HG02840 (cell line): ENCODE results near the gene ELMO3.

Experiments used
- ATAC-seq: cut with Tn5 transposase; IDR thresholded peaks from one replicate; pipeline ENCODE4 v1.9.1; 2021; ENCODE audit warnings: mild to moderate bottlenecking, moderate library complexity, moderate number of reproducible peaks; ENCODE audit not compliant: unreplicated experiment, low FRiP score

ELMO3 gene

DNA sequence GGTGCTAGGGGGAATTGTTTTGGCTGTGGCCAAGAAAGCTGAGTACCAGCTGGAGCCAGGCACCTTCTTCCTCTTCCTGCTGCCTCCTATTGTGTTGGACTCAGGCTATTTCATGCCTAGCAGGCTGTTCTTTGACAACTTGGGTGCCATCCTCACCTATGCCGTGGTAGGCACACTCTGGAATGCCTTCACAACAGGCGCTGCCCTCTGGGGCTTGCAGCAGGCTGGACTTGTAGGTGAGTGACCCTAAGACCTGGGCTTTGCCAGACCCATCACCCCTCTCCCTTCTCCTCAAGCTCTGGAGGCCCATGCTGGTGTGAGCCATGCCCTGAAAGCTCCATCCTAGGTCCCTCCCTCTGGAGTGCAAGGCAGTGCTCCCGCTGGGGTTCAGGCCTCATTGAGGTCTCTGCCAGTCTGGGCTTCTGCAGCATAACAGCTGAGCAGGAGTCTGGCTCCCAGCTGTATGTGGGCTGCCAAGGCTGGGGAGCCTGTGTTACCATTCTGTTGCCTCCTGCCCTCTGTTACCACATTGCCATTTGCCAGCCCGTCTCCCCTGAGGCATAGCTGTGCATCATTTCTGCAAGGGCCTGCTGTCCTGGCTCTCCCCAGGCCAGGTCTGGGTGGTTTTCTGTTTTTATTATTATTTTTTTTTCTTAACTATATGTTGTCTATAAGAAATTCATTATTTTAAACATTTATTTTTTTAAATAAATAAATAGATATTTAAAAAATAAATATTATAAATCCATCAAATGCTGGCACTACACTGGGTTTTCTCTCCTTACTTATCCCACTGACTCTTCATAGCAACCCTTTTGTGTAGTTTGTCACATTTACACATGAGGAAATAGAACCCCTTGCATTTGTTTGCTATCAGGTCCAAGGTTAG is 53.9 kb downstream of the ELMO3 start:
- ATAC-seq, result no peak
